Panc1 (cell line): ENCODE measurements around the gene KIAA2012.

Experiments used
- POLR2AphosphoS5 ChIP-seq: IDR thresholded peaks from 2 replicates; pipeline ENCODE4 v1.6.1; 2012; ENCODE audit warnings: mild to moderate bottlenecking, low read depth, low read length, moderate library complexity
- TCF7L2 ChIP-seq: IDR thresholded peaks from 2 replicates; pipeline ENCODE4 v1.6.1; 2011; ENCODE audit warnings: mild to moderate bottlenecking, low read depth, low read length, inconsistent platforms
- TF ChIP-seq, protein P1 (sequence below): fragments of 450-650 bp; IDR thresholded peaks from 2 replicates; pipeline ENCODE4 v1.5.1; 2017; ENCODE audit warnings: mild to moderate bottlenecking
- TF ChIP-seq, protein P2 (sequence below), 2 experiments: IDR thresholded peaks; 2 replicates each; pipeline ENCODE4 v1.6.1; 2011 to 2012; ENCODE audit warnings: low read depth in 2 of 2, control low read depth in 1 of 2, low read length in 1 of 2, mild to moderate bottlenecking in 1 of 2, moderate library complexity in 1 of 2; ENCODE audit not compliant: insufficient read depth in 1 of 2

DNA sequence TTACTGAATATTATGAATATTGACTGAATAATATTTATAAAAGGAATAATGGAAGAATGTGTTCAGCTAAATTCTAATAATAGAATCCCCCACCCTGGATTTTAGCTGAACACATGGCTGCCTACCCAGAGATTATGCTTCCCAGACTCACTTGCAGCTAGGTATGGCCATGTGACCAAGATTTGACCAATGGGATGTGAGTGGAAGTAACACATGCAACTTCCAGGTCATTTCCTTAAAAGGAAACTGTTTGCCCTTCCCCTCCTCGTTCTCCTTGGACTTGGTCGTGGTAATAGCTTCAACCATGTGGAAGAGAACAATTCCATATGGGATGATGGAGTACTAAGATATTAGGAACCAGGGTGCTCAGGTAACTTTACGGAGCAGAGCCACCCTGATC, 47.8 kb downstream of the KIAA2012 start:
- TF ChIP-seq, protein P1, sequence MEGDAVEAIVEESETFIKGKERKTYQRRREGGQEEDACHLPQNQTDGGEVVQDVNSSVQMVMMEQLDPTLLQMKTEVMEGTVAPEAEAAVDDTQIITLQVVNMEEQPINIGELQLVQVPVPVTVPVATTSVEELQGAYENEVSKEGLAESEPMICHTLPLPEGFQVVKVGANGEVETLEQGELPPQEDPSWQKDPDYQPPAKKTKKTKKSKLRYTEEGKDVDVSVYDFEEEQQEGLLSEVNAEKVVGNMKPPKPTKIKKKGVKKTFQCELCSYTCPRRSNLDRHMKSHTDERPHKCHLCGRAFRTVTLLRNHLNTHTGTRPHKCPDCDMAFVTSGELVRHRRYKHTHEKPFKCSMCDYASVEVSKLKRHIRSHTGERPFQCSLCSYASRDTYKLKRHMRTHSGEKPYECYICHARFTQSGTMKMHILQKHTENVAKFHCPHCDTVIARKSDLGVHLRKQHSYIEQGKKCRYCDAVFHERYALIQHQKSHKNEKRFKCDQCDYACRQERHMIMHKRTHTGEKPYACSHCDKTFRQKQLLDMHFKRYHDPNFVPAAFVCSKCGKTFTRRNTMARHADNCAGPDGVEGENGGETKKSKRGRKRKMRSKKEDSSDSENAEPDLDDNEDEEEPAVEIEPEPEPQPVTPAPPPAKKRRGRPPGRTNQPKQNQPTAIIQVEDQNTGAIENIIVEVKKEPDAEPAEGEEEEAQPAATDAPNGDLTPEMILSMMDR, result no peak
- TF ChIP-seq POLR2AphosphoS5 (no peak), TCF7L2 (no peak)
- TF ChIP-seq, protein P2, sequence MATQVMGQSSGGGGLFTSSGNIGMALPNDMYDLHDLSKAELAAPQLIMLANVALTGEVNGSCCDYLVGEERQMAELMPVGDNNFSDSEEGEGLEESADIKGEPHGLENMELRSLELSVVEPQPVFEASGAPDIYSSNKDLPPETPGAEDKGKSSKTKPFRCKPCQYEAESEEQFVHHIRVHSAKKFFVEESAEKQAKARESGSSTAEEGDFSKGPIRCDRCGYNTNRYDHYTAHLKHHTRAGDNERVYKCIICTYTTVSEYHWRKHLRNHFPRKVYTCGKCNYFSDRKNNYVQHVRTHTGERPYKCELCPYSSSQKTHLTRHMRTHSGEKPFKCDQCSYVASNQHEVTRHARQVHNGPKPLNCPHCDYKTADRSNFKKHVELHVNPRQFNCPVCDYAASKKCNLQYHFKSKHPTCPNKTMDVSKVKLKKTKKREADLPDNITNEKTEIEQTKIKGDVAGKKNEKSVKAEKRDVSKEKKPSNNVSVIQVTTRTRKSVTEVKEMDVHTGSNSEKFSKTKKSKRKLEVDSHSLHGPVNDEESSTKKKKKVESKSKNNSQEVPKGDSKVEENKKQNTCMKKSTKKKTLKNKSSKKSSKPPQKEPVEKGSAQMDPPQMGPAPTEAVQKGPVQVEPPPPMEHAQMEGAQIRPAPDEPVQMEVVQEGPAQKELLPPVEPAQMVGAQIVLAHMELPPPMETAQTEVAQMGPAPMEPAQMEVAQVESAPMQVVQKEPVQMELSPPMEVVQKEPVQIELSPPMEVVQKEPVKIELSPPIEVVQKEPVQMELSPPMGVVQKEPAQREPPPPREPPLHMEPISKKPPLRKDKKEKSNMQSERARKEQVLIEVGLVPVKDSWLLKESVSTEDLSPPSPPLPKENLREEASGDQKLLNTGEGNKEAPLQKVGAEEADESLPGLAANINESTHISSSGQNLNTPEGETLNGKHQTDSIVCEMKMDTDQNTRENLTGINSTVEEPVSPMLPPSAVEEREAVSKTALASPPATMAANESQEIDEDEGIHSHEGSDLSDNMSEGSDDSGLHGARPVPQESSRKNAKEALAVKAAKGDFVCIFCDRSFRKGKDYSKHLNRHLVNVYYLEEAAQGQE (IDR thresholded peaks at IDR 0.05; ENCODE audit: insufficient read depth in 1 of 2, low read depth in 2 of 2, low read length in 1 of 2), result no peak
